Uterus (tissue), 2 donors: ENCODE data around the gene GRIP1.

Experiments used
- CTCF ChIP-seq, 4 experiments: fragments of 200-600 bp in 2 of 4; fragments of 450-650 bp in 2 of 4; sonication (generic) in 2 of 4; IDR thresholded peaks; one replicate each; pipeline ENCODE4 v1.5.1; 2016 to 2019; ENCODE audit warnings: antibody characterized with exemption in 4 of 4, mild to moderate bottlenecking in 2 of 4, moderate library complexity in 1 of 4
- POLR2A ChIP-seq, 2 donors: fragments of 450-650 bp; IDR thresholded peaks; one replicate each; pipeline ENCODE4 v1.6.1; 2016; ENCODE audit warnings: antibody characterized with exemption in 2 of 2, mild to moderate bottlenecking in 1 of 2, moderate library complexity in 1 of 2

GRCh38 chr12:66589095-66589494 is 89.8 kb downstream of the GRIP1 start:
- TF ChIP-seq CTCF (IDR thresholded peaks at IDR 0.05) (no peak), POLR2A (IDR thresholded peaks at IDR 0.05) (no peak)
